Measurements from ENCODE around the gene PSMA6. TPM values are rescaled to one million over a fixed set of nuclear protein-coding genes. Genes with fewer than 3 reads are reported as not detected.

Gene PSMA6
- total and polyA plus RNA-seq, 2 of the 8 experiments (the other 6 are each of a cell fraction or from before 2014, with no cell fraction given), result 180 to 238 TPM

GRCh38 chr14:35317820-35318219, 25.6 kb downstream of the PSMA6 start:
- Histone ChIP-seq H4K5ac (ENCODE audit: insufficient read length, low read depth, low read length) (no peak overlapping the region), H4K91ac (replicated peaks; ENCODE audit: insufficient read length, low read length) (no peak overlapping the region), H3K56ac (replicated peaks; ENCODE audit: insufficient read length, low read depth, low read length) (no peak overlapping the region), H2AK5ac (ENCODE audit: low read depth, low read length) (no peak overlapping the region), H3K79me2 (ENCODE audit: control insufficient read depth in 1 of 2, insufficient read depth in 2 of 2, low read length in 2 of 2) (no peaks in the 10 kb centered on the region), H4K20me1 (replicated peaks in 1 of 2; ENCODE audit: control insufficient read depth in 1 of 2, insufficient read depth in 2 of 2, low read length in 2 of 2) (no peaks in the 10 kb centered on the region), H3K4me1 (replicated peaks in 1 of 4; ENCODE audit: control insufficient read depth in 3 of 4, insufficient read depth in 4 of 4, low read length in 3 of 4) (no peaks in the 10 kb centered on the region), H3K79me1 (ENCODE audit: low read depth, low read length) (no peaks in the 10 kb centered on the region), H3K36me3 (ENCODE audit: control insufficient read depth in 2 of 4, insufficient read depth in 4 of 4, low read length in 3 of 4) (peaks cover 0 to 37% (median 16%) of the 10 kb centered on the region in 4 experiments; a peak in 3 of 8 replicates), H3K4ac (replicated peaks; ENCODE audit: insufficient read length, low read depth, low read length) (no peak overlapping the region), H3K9ac (replicated peaks in 1 of 4; ENCODE audit: extremely low read depth in 1 of 4, low read depth in 3 of 4, low read length in 3 of 4) (no peak overlapping the region), H3K14ac (ENCODE audit: insufficient read length) (no peak overlapping the region), H2BK120ac (replicated peaks; ENCODE audit: low read depth, low read length) (no peak overlapping the region), H3K18ac (ENCODE audit: extremely low read depth, low read length) (no peak overlapping the region), H2BK15ac (ENCODE audit: low read length) (no peak overlapping the region), H3K23me2 (ENCODE audit: low read depth, low read length) (no peaks in the 10 kb centered on the region), H2BK5ac (ENCODE audit: low read depth, low read length) (no peak overlapping the region), H3K9me3 (ENCODE audit: insufficient read depth in 2 of 2, low read depth in 1 of 2, low read length in 1 of 2) (no peaks in the 10 kb centered on the region), H3K27ac (ENCODE audit: low read depth, low read length) (no peak overlapping the region), H2BK12ac (ENCODE audit: low read depth, low read length) (no peak overlapping the region), H2BK20ac (ENCODE audit: low read length) (no peak overlapping the region), H3K4me2 (ENCODE audit: insufficient read depth in 1 of 2, low read depth in 2 of 2, low read length in 2 of 2) (no peak overlapping the region), H3K4me3 (ENCODE audit: extremely low read depth in 1 of 4, insufficient read depth in 2 of 4, low read depth in 3 of 4, low read length in 4 of 4) (no peak overlapping the region), H4K8ac (ENCODE audit: extremely low read depth, insufficient read depth, low read length) (no peak overlapping the region), H3K27me3 (replicated peaks in 1 of 4; ENCODE audit: control insufficient read depth in 3 of 4, extremely low read depth in 1 of 4, insufficient read depth in 3 of 4, low read length in 3 of 4) (no peaks in the 10 kb centered on the region), H2AFZ (ENCODE audit: low read length) (no peak overlapping the region), H3K23ac (ENCODE audit: insufficient read length) (no peak overlapping the region)
- 95% methylated on average over 3 of the region's 3 CpGs; no CpG with 5 or more reads in 1 of the 2 experiments for WGBS, 2 experiments (ENCODE audit: extremely low coverage in 1 of 2, insufficient coverage in 1 of 2, insufficient read length in 1 of 2, insufficient replicate concordance in 2 of 2, low coverage in 1 of 2, low lambda C conversion rate in 2 of 2, missing lambda C conversion rate in 1 of 2)
- FAIRE-seq (no peak), DNase-seq (ENCODE audit: low read depth in 1 of 2, low spot score in 2 of 2) (no peak)
- TF ChIP-seq HDAC2 (IDR thresholded peaks at IDR 0.05; ENCODE audit: borderline replicate concordance in 1 of 2, low read depth in 2 of 2, low read length in 2 of 2) (no peak), NANOG (IDR thresholded peaks at IDR 0.05; ENCODE audit: insufficient read depth, low read depth, low read length, poor library complexity, severe bottlenecking) (no peak)
- ChIA-PET CTCF (ENCODE audit: partially characterized antibody) (interaction anchor here (0.6 to 1.5 kb wide), 6 partner anchors 10 to 51 kb away, joined by 3 to 4 read pairs (median 3); no protein-coding TSS in a partner anchor), POLR2A (ENCODE audit: partially characterized antibody) (no interaction called here)
